Psoas muscle (tissue), 8 donors: ENCODE results near the gene RUNX2. TPM values are rescaled to one million over a fixed set of nuclear protein-coding genes. Genes with fewer than 3 reads are reported as not detected.

ENCODE experiments used
- ATAC-seq, 4 donors: fragments of 200-7000 bp; cut with Tn5 transposase; one replicate each; pipeline ENCODE4 v1.9.1; 2020; ENCODE audit warnings: moderate library complexity in 3 of 4, mild to moderate bottlenecking in 2 of 4
- DNase-seq, 2 donors: peaks; one replicate each; pipeline ENCODE4 v3.0.0-alpha.2; 2020
- H3K27ac ChIP-seq: fragments of 200-600 bp; one replicate; pipeline ENCODE4 v1.8.0; 2022
- H3K27me3 ChIP-seq, 3 donors: fragments of 200-600 bp in 1 of 3; one replicate each; pipeline versions ENCODE4 v1.6.1 to v1.8.0; 2013 to 2022; ENCODE audit warnings: low read length in 2 of 3, mild to moderate bottlenecking in 2 of 3, moderate library complexity in 1 of 3; ENCODE audit not compliant: insufficient read depth in 3 of 3
- H3K36me3 ChIP-seq, 2 donors: fragments of 200-600 bp in 1 of 2; one replicate each; pipeline versions ENCODE4 v1.6.1 to v1.8.0; 2013 to 2022; ENCODE audit warnings: low read depth in 1 of 2, mild to moderate bottlenecking in 1 of 2, moderate library complexity in 1 of 2; ENCODE audit not compliant: insufficient read depth in 1 of 2
- H3K4me1 ChIP-seq: fragments of 200-600 bp; one replicate; pipeline ENCODE4 v1.8.0; 2022
- H3K4me3 ChIP-seq: fragments of 200-600 bp; one replicate; pipeline ENCODE4 v1.8.0; 2022; ENCODE audit warnings: mild to moderate bottlenecking
- H3K9me3 ChIP-seq: fragments of 200-600 bp; one replicate; pipeline ENCODE4 v1.8.0; 2022
- WGBS, 3 donors: extraction: QIAGEN DNeasy Blood & Tissue Kit; methylation state at CpG; one replicate each; pipeline versions ENCODE4 v1.1.6 to v1.1.7; 2013; 5-methylcytosine and 5-hydroxymethylcytosine counted together
- intact Hi-C, 2 donors: fragments of 100-400 bp; cut with DNase I; formaldehyde crosslinking; loops; one replicate each; pipeline versions ENCODE4 v1.11.0 to v1.14.2; 2022
- polyA plus RNA-seq, 3 donors: library from polyadenylated mRNA; stranded (reverse); fragments of 200-250 nt; gene quantifications; one replicate each; pipeline ENCODE4 v1.2.3, GENCODE V29; 2013
- total RNA-seq, 4 donors: library from RNA; stranded (reverse); fragmentation: NEBNext Ultra II Directional in 2 of 4; extraction: Animal tissue kit (Norgen Biotek cat#: 25700) in 2 of 4; gene quantifications; one replicate each; pipeline versions ENCODE4 v1.2.1 to v1.2.4, GENCODE V29; 2021 to 2023
- TF ChIP-seq, protein P1 (sequence below): fragments of 200-600 bp; IDR thresholded peaks from one replicate; pipeline ENCODE4 v1.8.0; 2022; ENCODE audit warnings: antibody characterized with exemption
- donor health status: healthy with polysubstance abuse.
- donor health status: DM: no; HTN: no; CAD: no; lungs with moderate emphysema.
- donor health status: Bipolar disorder and iron deficiency.
- donor health status: healthy.
- donor health status: DM: yes; HTN: yes; CAD: no.
- donor health status: DM: no; HTN: no; CAD: no.
- donor health status: DM: no; HTN: no; CAD: no.
- donor health status: DM: yes; HTN: yes; CAD: no.

The RUNX2 gene
- total and polyA plus RNA-seq, 7 donors = 0.07 to 0.69 (median 0.21) TPM

DNA sequence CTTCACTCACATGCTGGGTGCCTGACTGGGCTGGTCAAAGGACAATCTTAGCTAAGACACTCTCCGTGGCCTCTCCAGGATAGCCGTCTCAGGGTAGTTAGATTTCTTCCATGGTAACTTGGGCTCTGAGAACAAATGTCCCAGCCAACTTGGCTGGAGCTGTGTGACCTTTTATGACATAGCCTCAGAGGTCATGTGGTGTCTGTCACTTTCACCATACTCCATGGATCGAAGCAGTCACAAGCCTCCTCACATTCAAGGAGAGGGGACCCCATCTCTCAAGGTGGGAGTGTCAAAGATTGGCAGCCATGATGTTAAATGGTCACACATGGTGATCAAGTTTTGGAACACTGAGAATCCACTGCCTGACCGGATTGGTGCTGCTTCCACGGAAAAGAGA lies 240.5 kb downstream of the RUNX2 start:
- intact Hi-C loops = no loop called here
- peaks cover 8% of the 10 kb centered on the region for H3K4me1 ChIP-seq
- no peak for ATAC-seq
- TF ChIP-seq, protein P1, sequence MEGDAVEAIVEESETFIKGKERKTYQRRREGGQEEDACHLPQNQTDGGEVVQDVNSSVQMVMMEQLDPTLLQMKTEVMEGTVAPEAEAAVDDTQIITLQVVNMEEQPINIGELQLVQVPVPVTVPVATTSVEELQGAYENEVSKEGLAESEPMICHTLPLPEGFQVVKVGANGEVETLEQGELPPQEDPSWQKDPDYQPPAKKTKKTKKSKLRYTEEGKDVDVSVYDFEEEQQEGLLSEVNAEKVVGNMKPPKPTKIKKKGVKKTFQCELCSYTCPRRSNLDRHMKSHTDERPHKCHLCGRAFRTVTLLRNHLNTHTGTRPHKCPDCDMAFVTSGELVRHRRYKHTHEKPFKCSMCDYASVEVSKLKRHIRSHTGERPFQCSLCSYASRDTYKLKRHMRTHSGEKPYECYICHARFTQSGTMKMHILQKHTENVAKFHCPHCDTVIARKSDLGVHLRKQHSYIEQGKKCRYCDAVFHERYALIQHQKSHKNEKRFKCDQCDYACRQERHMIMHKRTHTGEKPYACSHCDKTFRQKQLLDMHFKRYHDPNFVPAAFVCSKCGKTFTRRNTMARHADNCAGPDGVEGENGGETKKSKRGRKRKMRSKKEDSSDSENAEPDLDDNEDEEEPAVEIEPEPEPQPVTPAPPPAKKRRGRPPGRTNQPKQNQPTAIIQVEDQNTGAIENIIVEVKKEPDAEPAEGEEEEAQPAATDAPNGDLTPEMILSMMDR = no peak
- H3K9me3 ChIP-seq = no peaks in the 10 kb centered on the region
- H3K36me3 ChIP-seq = no peaks in the 10 kb centered on the region
- H3K27ac ChIP-seq = no peak overlapping the region
- WGBS, 3 donors = 55 to 74% (median 58%) methylated on average over 5 of the region's 5 CpGs
- no peaks in the 10 kb centered on the region for H3K27me3 ChIP-seq
- no peak overlapping the region for H3K4me3 ChIP-seq
- no peak for DNase-seq

- TF ChIP-seq, protein P1 = no peak
- intact Hi-C loops = no loop called here
- DNase-seq = no peak
- Histone ChIP-seq H3K4me3 (no peak overlapping the region), H3K4me1 (peaks cover under 1% of the 10 kb centered on the region), H3K9me3 (no peaks in the 10 kb centered on the region), H3K27me3 (no peaks in the 10 kb centered on the region), H3K27ac (no peak overlapping the region), H3K36me3 (no peaks in the 10 kb centered on the region)
- no peak for ATAC-seq
- 66 to 75% (median 67%) methylated on average over 6 of the region's 6 CpGs for WGBS, 3 donors
These were observed 241.2 kb downstream of the RUNX2 start for GRCh38 chr6:45569210-45569945.

DNA sequence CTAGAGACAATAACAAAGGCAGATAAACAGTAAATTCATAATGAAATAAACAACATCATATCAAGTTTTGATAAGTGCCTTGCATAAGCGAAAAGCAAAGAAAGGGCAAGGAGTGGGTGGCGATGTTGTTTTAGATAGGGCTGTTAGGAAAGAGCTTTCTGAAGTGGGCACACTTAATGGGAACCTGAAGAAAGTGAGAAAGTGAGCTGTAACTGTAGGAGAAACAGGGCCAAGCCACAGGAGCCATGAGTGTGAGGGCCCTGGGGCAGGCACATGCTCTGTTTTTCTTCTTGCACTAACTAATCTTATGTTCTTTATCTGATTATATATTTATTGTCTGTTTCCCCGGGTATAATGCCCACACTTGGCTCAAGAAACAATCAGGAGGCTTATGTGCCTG lies 243.0 kb downstream of the RUNX2 start:
- Histone ChIP-seq H3K4me3 (no peak overlapping the region), H3K27ac (no peak overlapping the region), H3K4me1 (no peaks in the 10 kb centered on the region), H3K36me3 (no peaks in the 10 kb centered on the region), H3K27me3 (no peaks in the 10 kb centered on the region), H3K9me3 (no peaks in the 10 kb centered on the region)
- 80 to 89% (median 82%) methylated on average over 3 of the region's 3 CpGs for WGBS, 3 donors
- TF ChIP-seq, protein P1 = no peak
- DNase-seq (no peak), ATAC-seq (no peak)
- intact Hi-C loops = no loop called here

- H3K36me3 ChIP-seq = no peaks in the 10 kb centered on the region
- intact Hi-C loops = no loop called here
- ATAC-seq = no peak
- H3K27ac ChIP-seq = no peak overlapping the region
- WGBS, 3 donors = 72 to 92% (median 74%) methylated on average over 4 of the region's 4 CpGs
- H3K27me3 ChIP-seq = no peaks in the 10 kb centered on the region
- no peaks in the 10 kb centered on the region for H3K9me3 ChIP-seq
- no peaks in the 10 kb centered on the region for H3K4me1 ChIP-seq
- DNase-seq = no peak
- TF ChIP-seq, protein P1 = no peak
- H3K4me3 ChIP-seq = no peak overlapping the region
These were observed 244.7 kb downstream of the RUNX2 start for GRCh38 chr6:45572833-45573232.

DNA sequence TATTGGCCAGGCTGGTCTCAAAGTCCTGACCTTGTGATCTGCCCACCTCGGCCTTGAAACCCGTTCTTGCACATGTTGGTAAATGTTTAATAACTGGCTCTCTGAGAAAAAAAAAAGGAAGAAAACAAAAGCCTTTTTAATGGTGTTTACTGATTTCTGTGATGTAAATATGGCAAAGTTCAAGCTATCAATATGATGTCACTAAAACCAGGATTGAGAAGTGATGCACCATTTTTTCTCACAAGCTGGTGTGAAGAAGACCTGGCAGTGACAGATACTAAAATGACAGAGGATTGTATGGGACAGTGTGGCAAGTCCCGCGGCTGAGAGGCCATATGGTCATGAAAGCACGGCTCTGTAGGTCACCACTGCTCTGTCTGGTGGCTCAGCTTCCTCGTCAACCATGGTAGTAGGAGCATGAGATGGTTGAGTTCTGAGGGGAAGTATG lies 245.9 kb downstream of the RUNX2 start:
- WGBS, 3 donors = 90 to 92% (median 90%) methylated on average over 6 of the region's 6 CpGs
- Histone ChIP-seq H3K4me1 (no peaks in the 10 kb centered on the region), H3K36me3 (no peaks in the 10 kb centered on the region), H3K27ac (no peak overlapping the region), H3K27me3 (no peaks in the 10 kb centered on the region), H3K9me3 (no peaks in the 10 kb centered on the region), H3K4me3 (no peak overlapping the region)
- TF ChIP-seq, protein P1 = no peak
- DNase-seq (no peak), ATAC-seq (no peak)
- intact Hi-C loops = no loop called here
